BLaER1 treated with 17β-estradiol and CSF1 and Interleukin-3, amounts not matched to agents 10 nM and 100 nM (cell line): Measurements from ENCODE around the gene TTC29.

ENCODE experiments used
- H3K27ac ChIP-seq, 11 experiments: shearing (Covaris generic); formaldehyde crosslinking; 2 replicates each; pipeline ENCODE4 v1.8.1; 2022
- H3K27me3 ChIP-seq, 11 experiments: shearing (Covaris generic); formaldehyde crosslinking; 2 replicates each; pipeline ENCODE4 v1.8.1; 2022
- H3K36me3 ChIP-seq, 11 experiments: shearing (Covaris generic); formaldehyde crosslinking; 2 replicates each; pipeline ENCODE4 v1.8.1; 2022
- H3K4me1 ChIP-seq, 10 experiments: shearing (Covaris generic); formaldehyde crosslinking; 2 replicates each; pipeline ENCODE4 v1.8.1; 2022
- H3K4me2 ChIP-seq, 11 experiments: shearing (Covaris generic); formaldehyde crosslinking; 2 replicates each; pipeline ENCODE4 v1.8.1; 2022
- H3K4me3 ChIP-seq, 10 experiments: shearing (Covaris generic); formaldehyde crosslinking; 2 replicates each; pipeline ENCODE4 v1.8.1; 2022
- H3K9ac ChIP-seq, 11 experiments: shearing (Covaris generic); formaldehyde crosslinking; 2 replicates each; pipeline ENCODE4 v1.8.1; 2022
- H3K9me3 ChIP-seq, 11 experiments: shearing (Covaris generic); formaldehyde crosslinking; replicated peaks in 1 of 11; 2 replicates each; pipeline ENCODE4 v1.8.1; 2022
- H4K20me1 ChIP-seq, 11 experiments: shearing (Covaris generic); formaldehyde crosslinking; 2 replicates each; pipeline ENCODE4 v1.8.1; 2022
- Cebpa-rat ChIP-seq, 11 experiments: shearing (Covaris generic); IDR thresholded peaks; 2 replicates each; pipeline ENCODE4 v1.8.1; 2022

TTC29 gene

DNA sequence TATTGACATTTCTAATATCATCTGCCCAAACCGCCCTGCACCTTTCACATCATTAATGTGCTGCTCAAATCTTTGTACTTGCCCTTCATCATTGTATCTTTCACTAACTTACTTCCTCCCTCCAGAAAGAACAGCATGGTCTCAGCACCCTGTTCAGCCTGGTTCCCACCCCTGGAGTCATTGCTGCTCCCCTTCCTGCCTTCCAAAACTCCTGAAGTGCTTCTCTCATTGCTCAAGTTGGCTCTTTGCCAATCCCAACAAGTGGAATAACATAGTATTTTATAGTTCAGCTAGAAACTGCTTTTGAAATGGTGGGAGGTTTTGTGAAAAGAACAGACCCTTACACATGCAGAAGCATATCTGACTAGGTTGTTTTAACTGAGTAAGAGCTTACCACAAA, 14.0 kb upstream of the TTC29 start:
- Histone ChIP-seq H3K9me3 (no peaks in the 10 kb centered on the region), H4K20me1 (no peaks in the 10 kb centered on the region), H3K4me3 (no peak overlapping the region), H3K4me1 (peaks cover 0 to 16% (median 6%) of the 10 kb centered on the region in 10 experiments; a peak in 8 of 20 replicates), H3K27me3 (no peaks in the 10 kb centered on the region), H3K4me2 (peak overlapping the region in 1 of 11 experiments; percentile 53; a peak in 1 of 22 replicates), H3K9ac (no peak overlapping the region), H3K36me3 (no peaks in the 10 kb centered on the region), H3K27ac (no peak overlapping the region)
- TF ChIP-seq Cebpa-rat (IDR thresholded peaks at IDR 0.05) = no peak

DNA sequence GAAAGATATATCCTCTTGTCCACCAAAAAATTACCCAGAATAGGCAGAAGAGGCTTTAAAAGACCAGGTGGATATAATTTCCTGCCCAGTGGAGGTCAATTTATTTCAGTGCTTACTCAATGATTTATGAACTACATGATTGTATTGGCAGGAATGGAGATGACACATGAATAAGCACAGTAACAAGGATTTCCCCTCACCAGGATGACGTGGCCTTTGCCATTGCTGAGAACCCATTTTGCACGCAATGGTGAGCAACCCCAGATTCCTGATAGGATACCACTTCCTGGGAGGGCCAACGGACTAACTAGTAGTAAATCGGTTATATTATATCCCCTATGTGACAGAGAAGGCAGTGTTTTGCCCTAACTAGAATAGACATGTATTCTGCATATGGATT, 11.6 kb upstream of the TTC29 start:
- Histone ChIP-seq H3K4me2 (no peak overlapping the region), H4K20me1 (no peaks in the 10 kb centered on the region), H3K4me3 (no peak overlapping the region), H3K9ac (no peak overlapping the region), H3K27me3 (no peaks in the 10 kb centered on the region), H3K27ac (no peak overlapping the region), H3K9me3 (no peaks in the 10 kb centered on the region), H3K4me1 (peaks cover 0 to 16% (median 6%) of the 10 kb centered on the region in 10 experiments; a peak in 8 of 20 replicates), H3K36me3 (no peaks in the 10 kb centered on the region)
- TF ChIP-seq Cebpa-rat (IDR thresholded peaks at IDR 0.05) = no peak

DNA sequence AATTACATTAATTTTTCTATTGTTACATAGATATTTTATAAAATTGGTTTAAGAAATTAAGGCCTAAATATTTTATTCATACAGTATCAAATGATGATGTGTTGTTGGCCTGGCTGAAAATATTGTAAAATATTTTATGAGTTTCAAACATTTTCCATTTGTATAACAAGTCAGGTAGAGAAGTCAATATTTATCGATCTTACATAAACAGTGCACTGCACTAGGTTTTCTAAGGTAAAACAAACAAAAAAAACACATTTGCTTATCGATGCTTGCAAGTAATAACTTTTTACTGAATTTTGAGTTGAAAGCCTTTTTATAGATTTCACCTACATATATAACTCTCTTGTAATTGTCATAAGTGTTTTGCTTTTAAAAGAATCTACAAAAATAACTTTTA, 7.2 kb upstream of the TTC29 start:
- Histone ChIP-seq H3K4me3 (no peak overlapping the region), H3K27ac (no peak overlapping the region), H3K9me3 (no peaks in the 10 kb centered on the region), H3K4me2 (no peak overlapping the region), H3K4me1 (no peaks in the 10 kb centered on the region), H3K36me3 (no peaks in the 10 kb centered on the region), H3K9ac (no peak overlapping the region), H4K20me1 (no peaks in the 10 kb centered on the region), H3K27me3 (no peaks in the 10 kb centered on the region)
- TF ChIP-seq Cebpa-rat (IDR thresholded peaks at IDR 0.05) = no peak

- H3K4me2 ChIP-seq = no peak overlapping the region
- peaks cover 0 to 4% (median 0%) of the 10 kb centered on the region in 11 experiments; a peak in 2 of 22 replicates for H4K20me1 ChIP-seq
- no peaks in the 10 kb centered on the region for H3K27me3 ChIP-seq
- peaks cover 10 to 23% (median 17%) of the 10 kb centered on the region in 10 experiments for H3K4me1 ChIP-seq
- H3K9ac ChIP-seq = no peak overlapping the region
- H3K9me3 ChIP-seq = no peaks in the 10 kb centered on the region
- no peak overlapping the region for H3K4me3 ChIP-seq
- no peak overlapping the region for H3K27ac ChIP-seq
- H3K36me3 ChIP-seq = no peaks in the 10 kb centered on the region
- no peak for TF ChIP-seq Cebpa-rat (IDR thresholded peaks at IDR 0.05)
Measured at GRCh38 chr4:146949559-146949958, 3.9 kb upstream of the TTC29 start.

DNA sequence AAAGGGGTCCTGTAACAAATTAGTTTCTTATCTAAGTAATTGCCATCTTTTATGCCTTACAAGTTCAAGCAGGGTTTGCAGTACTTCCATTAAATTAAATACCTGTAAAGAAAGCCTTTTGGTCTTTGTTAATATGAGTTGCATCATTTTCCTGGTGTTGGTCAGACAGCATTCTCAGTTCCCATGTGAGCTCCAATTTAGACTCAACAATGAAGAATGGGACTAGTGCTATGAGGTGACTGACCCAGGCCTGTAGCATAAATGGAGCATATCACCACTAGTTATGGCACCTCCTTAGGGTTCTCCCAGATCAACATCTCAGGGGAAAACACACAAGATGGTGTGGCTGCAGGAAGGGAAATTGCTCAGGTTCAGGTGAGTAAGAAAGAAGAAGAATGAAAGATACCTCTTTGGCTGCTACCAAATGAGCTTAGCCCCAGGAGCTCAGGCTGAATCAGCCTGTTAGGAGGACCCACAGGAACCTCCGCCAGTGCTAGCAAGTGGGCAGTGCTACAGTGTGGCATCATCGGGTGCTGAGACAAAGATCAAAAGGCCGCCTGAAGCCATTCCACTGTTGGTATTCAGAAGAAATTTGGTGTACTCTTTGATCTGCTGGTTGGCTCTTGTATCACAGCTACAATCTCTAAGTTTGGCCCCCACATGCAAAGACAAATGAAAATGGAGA, 1.8 kb downstream of the TTC29 start:
- no peak for TF ChIP-seq Cebpa-rat (IDR thresholded peaks at IDR 0.05)
- Histone ChIP-seq H3K36me3 (no peaks in the 10 kb centered on the region), H3K9ac (no peak overlapping the region), H3K27ac (no peak overlapping the region), H4K20me1 (peaks cover 0 to 4% (median 0%) of the 10 kb centered on the region in 11 experiments; a peak in 2 of 22 replicates), H3K4me2 (no peak overlapping the region), H3K4me3 (no peak overlapping the region), H3K4me1 (peaks cover 10 to 23% (median 17%) of the 10 kb centered on the region in 10 experiments), H3K9me3 (no peaks in the 10 kb centered on the region), H3K27me3 (no peaks in the 10 kb centered on the region)

- no peaks in the 10 kb centered on the region for H3K9me3 ChIP-seq
- H3K9ac ChIP-seq = no peak overlapping the region
- peaks cover 0 to 17% (median 0%) of the 10 kb centered on the region in 10 experiments; a peak in 5 of 20 replicates for H3K4me1 ChIP-seq
- H4K20me1 ChIP-seq = no peaks in the 10 kb centered on the region
- TF ChIP-seq Cebpa-rat (IDR thresholded peaks at IDR 0.05) = no peak
- no peaks in the 10 kb centered on the region for H3K36me3 ChIP-seq
- H3K4me3 ChIP-seq = no peak overlapping the region
- H3K4me2 ChIP-seq = peak overlapping the region in 1 of 11 experiments; percentile 20; a peak in 1 of 22 replicates
- no peaks in the 10 kb centered on the region for H3K27me3 ChIP-seq
- H3K27ac ChIP-seq = no peak overlapping the region
Measured at GRCh38 chr4:146932116-146932515, 13.5 kb downstream of the TTC29 start.

- Histone ChIP-seq H4K20me1 (no peaks in the 10 kb centered on the region), H3K36me3 (no peaks in the 10 kb centered on the region), H3K4me3 (no peak overlapping the region), H3K27ac (no peak overlapping the region), H3K9ac (no peak overlapping the region), H3K4me2 (peak overlapping the region in 5 of 11 experiments; percentile 6 to 33 (median 10); a peak in 5 of 22 replicates), H3K27me3 (no peaks in the 10 kb centered on the region), H3K4me1 (peaks cover 0 to 17% (median 0%) of the 10 kb centered on the region in 10 experiments; a peak in 5 of 20 replicates), H3K9me3 (no peaks in the 10 kb centered on the region)
- TF ChIP-seq Cebpa-rat (IDR thresholded peaks at IDR 0.05) = no peak
Measured at GRCh38 chr4:146930673-146931072, 15.0 kb downstream of the TTC29 start.

DNA sequence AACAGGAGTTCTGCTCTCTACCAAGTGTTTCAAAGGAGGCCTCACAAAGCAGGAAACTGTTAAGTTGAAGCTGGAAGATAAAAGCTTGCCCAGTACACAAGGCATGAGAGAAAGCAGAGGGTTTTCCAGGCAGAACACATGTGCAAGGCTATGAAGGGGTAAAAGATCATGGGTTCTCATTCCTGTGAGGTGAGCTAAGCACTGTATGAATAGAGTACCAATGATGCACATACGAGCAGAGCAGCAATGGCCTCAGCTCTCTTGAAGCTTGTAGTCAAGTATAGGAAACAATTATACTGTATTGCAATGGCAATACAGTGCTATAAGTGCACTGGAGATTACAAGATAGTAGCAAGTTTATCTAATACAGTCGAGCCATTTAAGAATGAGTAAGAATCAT, 18.0 kb downstream of the TTC29 start:
- Histone ChIP-seq H3K27me3 (no peaks in the 10 kb centered on the region), H3K27ac (no peak overlapping the region), H3K9ac (no peak overlapping the region), H3K36me3 (no peaks in the 10 kb centered on the region), H3K4me1 (peaks cover 0 to 17% (median 0%) of the 10 kb centered on the region in 10 experiments; a peak in 5 of 20 replicates), H4K20me1 (no peaks in the 10 kb centered on the region), H3K4me3 (no peak overlapping the region), H3K4me2 (no peak overlapping the region), H3K9me3 (no peaks in the 10 kb centered on the region)
- no peak for TF ChIP-seq Cebpa-rat (IDR thresholded peaks at IDR 0.05)

DNA sequence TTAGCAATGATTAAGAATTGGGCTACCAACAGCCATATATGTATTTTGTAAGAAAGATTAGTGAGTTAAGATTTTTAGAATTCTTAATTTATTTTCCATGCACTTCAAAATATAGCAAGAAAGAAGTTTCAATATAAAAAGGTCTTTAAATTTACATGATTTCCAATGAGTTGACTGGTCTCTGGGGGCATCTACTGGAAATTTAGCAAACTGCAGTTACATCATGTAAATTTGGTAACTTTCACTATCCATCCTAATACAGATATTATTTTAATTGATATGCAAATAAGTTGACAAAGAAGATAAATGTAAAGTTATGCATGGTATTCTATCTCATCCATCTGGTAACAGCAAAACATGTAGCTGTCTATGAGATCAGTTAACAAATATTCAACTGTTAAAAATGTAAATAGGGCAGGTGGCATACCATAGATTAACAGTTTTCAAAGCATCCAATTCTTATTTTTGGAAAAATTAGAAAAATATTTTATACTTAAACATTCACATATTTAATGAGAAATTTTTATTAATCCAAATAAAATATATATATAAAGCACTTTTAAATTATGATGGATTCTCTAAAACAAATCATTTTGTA, 29.1 kb downstream of the TTC29 start:
- H3K36me3 ChIP-seq = no peaks in the 10 kb centered on the region
- H3K4me2 ChIP-seq = no peak overlapping the region
- H3K9ac ChIP-seq = no peak overlapping the region
- no peaks in the 10 kb centered on the region for H4K20me1 ChIP-seq
- no peaks in the 10 kb centered on the region for H3K9me3 ChIP-seq
- TF ChIP-seq Cebpa-rat (IDR thresholded peaks at IDR 0.05) = no peak
- no peak overlapping the region for H3K4me3 ChIP-seq
- no peaks in the 10 kb centered on the region for H3K4me1 ChIP-seq
- no peaks in the 10 kb centered on the region for H3K27me3 ChIP-seq
- no peak overlapping the region for H3K27ac ChIP-seq

- Histone ChIP-seq H3K4me3 (no peak overlapping the region), H3K27ac (no peak overlapping the region), H3K9ac (no peak overlapping the region), H3K4me2 (no peak overlapping the region), H3K27me3 (no peaks in the 10 kb centered on the region), H3K4me1 (no peaks in the 10 kb centered on the region), H3K9me3 (no peaks in the 10 kb centered on the region), H4K20me1 (no peaks in the 10 kb centered on the region), H3K36me3 (no peaks in the 10 kb centered on the region)
- peak in 1 of 11 experiments; percentile 53; a peak in 2 of 22 replicates for TF ChIP-seq Cebpa-rat (IDR thresholded peaks at IDR 0.05)
Measured at GRCh38 chr4:146915132-146915531, 30.5 kb downstream of the TTC29 start.
